PC-9 (cell line): ENCODE measurements around the gene SLX9. TPM values are rescaled to one million over a fixed set of nuclear protein-coding genes. Genes with fewer than 3 reads are reported as not detected.

ENCODE experiments used
- BruUV-seq: library from RNA; stranded (reverse); fragments of 400-500 nt; replicated peaks from 2 replicates; lab custom pipeline; 2021; lab: Mats Ljungman, UMichigan
- CTCF ChIA-PET: fragments of 300-600 bp; sonication (Branson Sonifier 250); formaldehyde crosslinking; loops from one replicate; lab custom pipeline; 2022; ENCODE audit warnings: antibody characterized with exemption; lab: Charles Lee
- POLR2A ChIA-PET: fragments of 300-600 bp; sonication (Branson Sonifier 250); formaldehyde crosslinking; loops from one replicate; lab custom pipeline; 2022; ENCODE audit warnings: antibody characterized with exemption; ENCODE audit not compliant: unreplicated experiment; lab: Charles Lee
- DNase-seq, 2 experiments: peaks; one replicate each; pipeline versions ENCODE4 v3.0.0 to v3.0.0-alpha.2; 2015 to 2022; ENCODE audit warnings: mixed read lengths in 1 of 2
- H2AFZ ChIP-seq: fragments of 200-600 bp; sonication (generic); 2 replicates; pipeline ENCODE4 v1.8.1; 2017; ENCODE audit warnings: antibody characterized with exemption
- H3F3A ChIP-seq: fragments of 200-600 bp; sonication (generic); 2 replicates; pipeline ENCODE4 v1.8.1; 2017; ENCODE audit warnings: antibody characterized with exemption, mild to moderate bottlenecking, low read depth; ENCODE audit not compliant: insufficient read depth
- H3K27ac ChIP-seq: fragments of 200-600 bp; sonication (generic); 2 replicates; pipeline ENCODE4 v1.6.1; 2016; ENCODE audit warnings: mixed run types
- H3K27me3 ChIP-seq: fragments of 200-600 bp; sonication (generic); 2 replicates; pipeline ENCODE4 v1.6.1; 2016; ENCODE audit warnings: low read depth, mixed run types; ENCODE audit not compliant: insufficient read depth
- H3K36me3 ChIP-seq: fragments of 200-600 bp; sonication (generic); 2 replicates; pipeline ENCODE4 v1.6.1; 2016; ENCODE audit warnings: low read depth, mixed run types
- H3K4me1 ChIP-seq: fragments of 200-600 bp; sonication (generic); replicated peaks from 2 replicates; pipeline ENCODE4 v1.6.1; 2016; ENCODE audit warnings: mixed run types; ENCODE audit not compliant: insufficient read depth
- H3K4me2 ChIP-seq: fragments of 200-600 bp; sonication (generic); 2 replicates; pipeline ENCODE4 v1.6.1; 2017; ENCODE audit warnings: mixed run types
- H3K4me3 ChIP-seq: fragments of 200-600 bp; sonication (generic); 2 replicates; pipeline ENCODE4 v1.6.1; 2016; ENCODE audit warnings: mixed run types
- H3K79me2 ChIP-seq: fragments of 200-600 bp; sonication (generic); 2 replicates; pipeline ENCODE4 v1.6.1; 2017; ENCODE audit warnings: low read depth, mixed run types
- H3K9me2 ChIP-seq: fragments of 200-600 bp; sonication (generic); 2 replicates; pipeline ENCODE4 v1.8.1; 2017; ENCODE audit warnings: mild to moderate bottlenecking; ENCODE audit not compliant: insufficient read depth
- H3K9me3 ChIP-seq: fragments of 200-600 bp; sonication (generic); 2 replicates; pipeline ENCODE4 v1.8.1; 2016; ENCODE audit warnings: low read depth; ENCODE audit not compliant: insufficient read depth
- H4K20me1 ChIP-seq: fragments of 200-600 bp; sonication (generic); 2 replicates; pipeline ENCODE4 v1.8.1; 2017; ENCODE audit not compliant: insufficient read depth
- EZH2 ChIP-seq: fragments of 200-600 bp; sonication (generic); IDR thresholded peaks from 2 replicates; pipeline ENCODE4 v1.8.0; 2017; ENCODE audit warnings: antibody characterized with exemption, low read depth
- intact Hi-C: fragments of 100-400 bp; cut with micrococcal nuclease; formaldehyde crosslinking; loops from one replicate; pipeline ENCODE4 v1.10.0; 2022; ENCODE audit not compliant: unreplicated experiment
- total RNA-seq: library from RNA; stranded (reverse); gene quantifications from 2 replicates; pipeline ENCODE4 v1.2.3, GENCODE V29; 2021
- TF ChIP-seq, protein P1 (sequence below): fragments of 200-600 bp; sonication (generic); conservative IDR thresholded peaks from 2 replicates; pipeline ENCODE4 v1.6.1; 2017; ENCODE audit warnings: mixed run types, antibody characterized with exemption, mild to moderate bottlenecking, moderate library complexity

Gene SLX9
- total RNA-seq, 1 experiment from 2014 or later = 22.8 TPM

DNA sequence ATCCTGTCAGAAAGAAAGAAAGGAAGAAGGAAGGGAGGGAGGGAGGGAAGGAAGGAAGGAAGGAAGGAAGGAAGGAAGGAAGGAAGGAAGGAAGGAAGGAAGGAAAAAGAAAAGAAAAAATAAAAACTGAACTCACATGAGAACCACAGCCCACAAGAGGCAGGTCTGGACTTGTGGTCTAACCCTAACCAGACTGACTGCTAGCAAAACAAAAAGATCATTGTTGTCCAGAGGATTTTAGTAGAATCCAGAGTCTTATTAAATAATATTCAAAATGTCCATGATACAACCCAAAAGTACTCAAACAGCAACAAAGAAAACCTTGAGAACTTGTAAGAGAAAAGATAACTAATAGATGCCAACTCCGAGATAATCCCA is 14.5 kb upstream of the SLX9 start:
- peaks cover 13% of the 10 kb centered on the region; the same call in 1 of the 2 replicates for H3F3A ChIP-seq
- BruUV-seq = no TSS peak
- H3K9me2 ChIP-seq = no peaks in the 10 kb centered on the region
- no peaks in the 10 kb centered on the region for H3K79me2 ChIP-seq
- ChIA-PET POLR2A (no interaction called here), CTCF (no interaction called here)
- TF ChIP-seq, protein P1, sequence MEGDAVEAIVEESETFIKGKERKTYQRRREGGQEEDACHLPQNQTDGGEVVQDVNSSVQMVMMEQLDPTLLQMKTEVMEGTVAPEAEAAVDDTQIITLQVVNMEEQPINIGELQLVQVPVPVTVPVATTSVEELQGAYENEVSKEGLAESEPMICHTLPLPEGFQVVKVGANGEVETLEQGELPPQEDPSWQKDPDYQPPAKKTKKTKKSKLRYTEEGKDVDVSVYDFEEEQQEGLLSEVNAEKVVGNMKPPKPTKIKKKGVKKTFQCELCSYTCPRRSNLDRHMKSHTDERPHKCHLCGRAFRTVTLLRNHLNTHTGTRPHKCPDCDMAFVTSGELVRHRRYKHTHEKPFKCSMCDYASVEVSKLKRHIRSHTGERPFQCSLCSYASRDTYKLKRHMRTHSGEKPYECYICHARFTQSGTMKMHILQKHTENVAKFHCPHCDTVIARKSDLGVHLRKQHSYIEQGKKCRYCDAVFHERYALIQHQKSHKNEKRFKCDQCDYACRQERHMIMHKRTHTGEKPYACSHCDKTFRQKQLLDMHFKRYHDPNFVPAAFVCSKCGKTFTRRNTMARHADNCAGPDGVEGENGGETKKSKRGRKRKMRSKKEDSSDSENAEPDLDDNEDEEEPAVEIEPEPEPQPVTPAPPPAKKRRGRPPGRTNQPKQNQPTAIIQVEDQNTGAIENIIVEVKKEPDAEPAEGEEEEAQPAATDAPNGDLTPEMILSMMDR = no peak
- TF ChIP-seq EZH2 = no peak
- H4K20me1 ChIP-seq = no peaks in the 10 kb centered on the region
- no peaks in the 10 kb centered on the region for H3K36me3 ChIP-seq
- no peak for DNase-seq
- no peaks in the 10 kb centered on the region for H3K27me3 ChIP-seq
- no peak overlapping the region for H3K4me2 ChIP-seq
- H3K9me3 ChIP-seq = no peaks in the 10 kb centered on the region
- no peak overlapping the region for H2AFZ ChIP-seq
- H3K4me3 ChIP-seq = no peak overlapping the region
- no peak overlapping the region for H3K27ac ChIP-seq
- H3K4me1 ChIP-seq = peaks cover 49% of the 10 kb centered on the region
- intact Hi-C loops = loop anchor here (5.0 kb wide), 1 partner anchor 123 kb away; the partner anchor contains the start of gene UBE2G2

DNA sequence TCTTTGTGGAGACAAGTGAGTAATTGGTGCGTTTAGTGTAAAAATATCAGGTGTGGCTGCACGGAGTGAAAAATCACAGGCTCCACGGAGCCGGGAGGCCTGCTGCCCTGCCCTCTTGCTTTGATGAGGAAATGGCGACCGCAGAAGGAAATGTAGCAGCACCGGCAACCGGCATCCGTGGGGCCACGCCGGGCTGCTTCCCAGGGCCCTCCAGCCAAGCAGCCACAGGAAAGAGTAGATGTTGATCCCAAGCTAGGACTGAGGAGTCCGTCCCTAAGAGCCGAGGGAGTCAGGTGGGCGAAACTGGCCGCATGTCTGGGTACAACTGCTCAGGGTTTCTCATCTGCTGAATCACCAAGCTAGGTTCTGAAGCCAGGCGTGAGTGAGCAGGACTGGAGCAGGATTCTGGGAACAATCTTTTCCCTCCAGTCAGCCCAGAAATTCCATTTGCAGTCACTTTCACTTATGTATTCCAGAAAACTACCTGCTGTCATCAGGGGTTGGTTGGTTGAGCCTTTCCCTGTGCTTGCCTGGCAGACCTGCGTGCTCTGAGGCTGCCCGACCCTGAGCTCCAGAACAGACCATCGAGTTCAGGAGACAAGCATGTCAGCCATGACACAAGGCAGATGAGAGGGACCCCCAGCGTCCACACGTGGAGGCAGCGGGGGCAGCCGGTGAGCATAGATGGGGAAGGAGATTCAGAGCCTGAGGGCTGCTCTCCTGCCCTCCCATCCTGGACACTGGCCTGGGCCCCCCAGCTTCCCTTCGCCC is 13.3 kb upstream of the SLX9 start:
- H3F3A ChIP-seq = peaks cover 13% of the 10 kb centered on the region; the same call in 1 of the 2 replicates
- no TSS peak for BruUV-seq
- DNase-seq = no peak
- H3K4me3 ChIP-seq = peak overlapping the region; percentile 36; the same call in 1 of the 2 replicates
- ChIA-PET CTCF (no interaction called here), POLR2A (no interaction called here)
- TF ChIP-seq, protein P1 = no peak
- TF ChIP-seq EZH2 = no peak
- no peaks in the 10 kb centered on the region for H4K20me1 ChIP-seq
- no peak overlapping the region for H2AFZ ChIP-seq
- H3K36me3 ChIP-seq = no peaks in the 10 kb centered on the region
- H3K27ac ChIP-seq = peak overlapping the region; percentile 97
- H3K9me3 ChIP-seq = no peaks in the 10 kb centered on the region
- H3K79me2 ChIP-seq = no peaks in the 10 kb centered on the region
- intact Hi-C loops = loop anchor here (5.0 kb wide), 1 partner anchor 124 kb away; the partner anchor contains the start of gene UBE2G2
- H3K4me2 ChIP-seq = peak overlapping the region; percentile 75
- peaks cover 59% of the 10 kb centered on the region for H3K4me1 ChIP-seq
- no peaks in the 10 kb centered on the region for H3K27me3 ChIP-seq
- H3K9me2 ChIP-seq = no peaks in the 10 kb centered on the region

DNA sequence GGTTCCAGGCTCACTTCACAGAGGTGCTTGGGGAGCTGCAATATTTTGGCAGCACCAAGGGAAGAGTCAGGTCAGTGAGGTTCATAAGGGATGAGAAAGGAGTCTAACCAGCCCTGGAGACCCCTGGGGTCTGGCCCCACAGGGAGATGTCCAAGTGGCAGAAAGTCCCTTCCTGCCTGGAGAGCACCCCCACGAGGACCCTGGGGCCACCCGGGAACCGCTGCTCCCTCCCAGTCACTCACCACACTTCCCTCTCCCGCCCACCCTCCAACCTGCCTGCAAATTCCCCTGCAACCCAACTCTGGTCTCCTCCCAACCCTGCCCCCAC is 12.6 kb upstream of the SLX9 start:
- Histone ChIP-seq H3K36me3 (no peaks in the 10 kb centered on the region), H3K9me2 (no peaks in the 10 kb centered on the region), H3K9me3 (no peaks in the 10 kb centered on the region), H3K27ac (peak overlapping the region; percentile 97), H3K4me2 (peak overlapping the region; percentile 75), H4K20me1 (no peaks in the 10 kb centered on the region), H3K27me3 (no peaks in the 10 kb centered on the region), H3K79me2 (no peaks in the 10 kb centered on the region), H3F3A (peaks cover 13% of the 10 kb centered on the region; the same call in 1 of the 2 replicates), H2AFZ (no peak overlapping the region), H3K4me1 (peaks cover 62% of the 10 kb centered on the region), H3K4me3 (peak overlapping the region; percentile 36; the same call in 1 of the 2 replicates)
- ChIA-PET POLR2A (interaction anchor here (0.6 to 1.2 kb wide), 10 partner anchors 10 to 589 kb away, joined by 4 to 23 read pairs (median 6); partner anchors contain the start of gene PTTG1IP), CTCF (interaction anchor here (0.6 to 1.0 kb wide), 4 partner anchors 35 to 1600 kb away, joined by 3 to 14 read pairs (median 3); partner anchors contain the start of gene UBE2G2)
- BruUV-seq = no TSS peak
- TF ChIP-seq, protein P1 = no peak
- no peak for TF ChIP-seq EZH2
- intact Hi-C loops = loop anchor here (5.0 kb wide), 1 partner anchor 125 kb away; the partner anchor contains the start of gene UBE2G2
- no peak for DNase-seq
